SK-N-DZ (cell line): ENCODE data around the gene FBXO36.
"Not testable (repeated sequence)": the region's sequence is repeated elsewhere in the genome, so short reads cannot be mapped to it uniquely, and the experiment has no call there.

Source experiments
- DNase-seq: peaks from one replicate; pipeline ENCODE4 v3.0.0-alpha.2; 2015; ENCODE audit warnings: low spot score

FBXO36 gene

GRCh38 chr2:229910832-229911412, 11.4 kb upstream of the FBXO36 start:
- peak; percentile 20 for DNase-seq

- no peak for DNase-seq
These were observed 8.1 kb upstream of the FBXO36 start for GRCh38 chr2:229914171-229914570.

GRCh38 chr2:229917793-229918192, 4.5 kb upstream of the FBXO36 start:
- no peak for DNase-seq

- DNase-seq = no peak
These were observed 2.2 kb upstream of the FBXO36 start for GRCh38 chr2:229920011-229920641.

GRCh38 chr2:229921101-229921891, 1.0 kb upstream of the FBXO36 start:
- DNase-seq = peak; percentile 69

GRCh38 chr2:229921892-229922448, 333 bp upstream of the FBXO36 start, which contains the start of gene TRIP12:
Gene TRIP12 (minus strand): TSS chr2:229922009. CDS start chr2:229880079, 41,930 bp downstream.
- peak; percentile 96 for DNase-seq

- DNase-seq = not testable (repeated sequence)
These were observed 2.2 kb downstream of the FBXO36 start for GRCh38 chr2:229924541-229924940.

GRCh38 chr2:229925201-229925600, 2.9 kb downstream of the FBXO36 start:
- DNase-seq = no peak

GRCh38 chr2:229927817-229928321, 5.6 kb downstream of the FBXO36 start:
- DNase-seq = no peak

- no peak for DNase-seq
These were observed 8.4 kb downstream of the FBXO36 start for GRCh38 chr2:229930656-229931055.

- no peak for DNase-seq
These were observed 8.9 kb downstream of the FBXO36 start for GRCh38 chr2:229931241-229931640.

GRCh38 chr2:229937537-229937936, 15.2 kb downstream of the FBXO36 start:
- no peak for DNase-seq

- no peak for DNase-seq
These were observed 20.4 kb downstream of the FBXO36 start for GRCh38 chr2:229942671-229943070.

GRCh38 chr2:229943171-229943570, 20.9 kb downstream of the FBXO36 start:
- no peak for DNase-seq

- DNase-seq = no peak
These were observed 21.6 kb downstream of the FBXO36 start for GRCh38 chr2:229943770-229944449.

GRCh38 chr2:229945975-229946374, 23.7 kb downstream of the FBXO36 start:
- DNase-seq = no peak

- DNase-seq = no peak
These were observed 25.2 kb downstream of the FBXO36 start for GRCh38 chr2:229947544-229947943.

- DNase-seq = no peak
These were observed 30.0 kb downstream of the FBXO36 start for GRCh38 chr2:229952256-229952835.

- DNase-seq = no peak
These were observed 33.4 kb downstream of the FBXO36 start for GRCh38 chr2:229955663-229956062.

- no peak for DNase-seq
These were observed 34.2 kb downstream of the FBXO36 start for GRCh38 chr2:229956491-229956890.

GRCh38 chr2:229963596-229963995, 41.3 kb downstream of the FBXO36 start:
- DNase-seq = not testable (repeated sequence)
